ENCODE measurements around the gene TBC1D5.

The TBC1D5 gene

GRCh38 chr3:17217588-17217987 lies 524.8 kb downstream of the TBC1D5 start:
- no peaks in the 10 kb centered on the region for H3K9me3 ChIP-seq (ENCODE audit: control insufficient read depth, insufficient read depth, low read length)
- no peak overlapping the region for H3K27ac ChIP-seq (ENCODE audit: low read length)
- H3K36me3 ChIP-seq (ENCODE audit: control insufficient read depth, insufficient read depth, low read length): no peaks in the 10 kb centered on the region
- H3K4me1 ChIP-seq (ENCODE audit: control insufficient read depth, insufficient read depth, low read length): no peaks in the 10 kb centered on the region
- DNase-seq (ENCODE audit: low read depth, low spot score): no peak
- H3K27me3 ChIP-seq (ENCODE audit: control insufficient read depth, insufficient read depth, low read length): no peaks in the 10 kb centered on the region
- no peak overlapping the region for H3K4me3 ChIP-seq (ENCODE audit: low read length)

DNA sequence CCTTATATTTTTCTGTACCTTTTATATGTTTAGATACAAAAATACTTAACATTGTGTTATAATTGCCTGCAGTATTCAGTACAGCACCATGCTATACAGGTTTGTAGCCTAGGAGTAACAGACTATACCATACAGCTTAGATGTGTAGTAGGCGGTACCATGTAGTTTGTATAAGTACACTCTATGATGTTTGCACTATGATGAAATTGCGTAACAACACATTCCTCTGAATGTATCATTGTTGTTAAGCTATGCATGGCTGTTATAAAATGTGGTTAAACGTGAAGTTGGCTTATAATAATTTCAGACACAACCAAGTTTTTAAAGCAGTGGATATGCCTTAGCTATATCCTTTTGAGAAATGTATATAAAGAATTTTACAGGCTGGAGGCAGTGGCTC lies 529.3 kb downstream of the TBC1D5 start:
- Histone ChIP-seq H3K9me3 (ENCODE audit: control insufficient read depth, insufficient read depth, low read length) (no peaks in the 10 kb centered on the region), H3K4me3 (ENCODE audit: low read length) (no peak overlapping the region), H3K4me1 (ENCODE audit: control insufficient read depth, insufficient read depth, low read length) (no peaks in the 10 kb centered on the region), H3K27me3 (ENCODE audit: control insufficient read depth, insufficient read depth, low read length) (no peaks in the 10 kb centered on the region), H3K27ac (ENCODE audit: low read length) (no peak overlapping the region), H3K36me3 (ENCODE audit: control insufficient read depth, insufficient read depth, low read length) (no peaks in the 10 kb centered on the region)
- WGBS (ENCODE audit: insufficient coverage, insufficient read length): no CpG with 5 or more reads among the region's 3 CpGs
- DNase-seq (ENCODE audit: low read depth, low spot score): no peak

- WGBS (ENCODE audit: insufficient coverage, insufficient read length): no CpG with 5 or more reads among the region's 4 CpGs
Observed at GRCh38 chr3:17207979-17208378, 534.5 kb downstream of the TBC1D5 start.

DNA sequence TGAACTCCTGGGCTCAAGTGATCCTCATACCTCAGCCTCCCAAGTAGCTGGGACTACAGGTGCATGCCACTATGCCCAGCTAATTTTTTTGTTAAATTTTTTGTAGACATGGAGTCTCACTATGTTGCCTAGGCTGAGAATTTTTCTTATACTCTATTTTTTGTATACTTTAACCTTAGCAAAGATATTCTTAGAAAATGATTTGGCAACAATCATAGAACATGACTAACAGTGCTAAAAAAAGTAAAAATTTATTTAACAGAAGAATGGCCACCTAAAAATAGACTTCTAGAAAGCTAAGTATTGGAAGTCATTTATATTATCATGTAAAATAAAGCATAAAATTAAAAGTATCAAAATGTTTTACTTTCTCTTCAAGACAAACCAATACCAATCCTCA lies 535.4 kb downstream of the TBC1D5 start:
- no peaks in the 10 kb centered on the region for H3K4me1 ChIP-seq (ENCODE audit: control insufficient read depth, insufficient read depth, low read length)
- 0 out of 2 replicates have a peak, but pooled peaks cover 2% of the 10 kb centered on the region for H3K9me3 ChIP-seq (ENCODE audit: control insufficient read depth, insufficient read depth, low read length)
- DNase-seq (ENCODE audit: low read depth, low spot score): no peak
- no peaks in the 10 kb centered on the region for H3K36me3 ChIP-seq (ENCODE audit: control insufficient read depth, insufficient read depth, low read length)
- H3K27ac ChIP-seq (ENCODE audit: low read length): no peak overlapping the region
- H3K4me3 ChIP-seq (ENCODE audit: low read length): no peak overlapping the region
- H3K27me3 ChIP-seq (ENCODE audit: control insufficient read depth, insufficient read depth, low read length): no peaks in the 10 kb centered on the region

More at GRCh38 chr3:17207979-17208378, 534.5 kb downstream of the TBC1D5 start:
- H3K36me3 ChIP-seq (ENCODE audit: control insufficient read depth, insufficient read depth, low read length): no peaks in the 10 kb centered on the region
- DNase-seq (ENCODE audit: low read depth, low spot score): no peak
- H3K27ac ChIP-seq (ENCODE audit: low read length): no peak overlapping the region
- H3K4me1 ChIP-seq (ENCODE audit: control insufficient read depth, insufficient read depth, low read length): no peaks in the 10 kb centered on the region
- H3K4me3 ChIP-seq (ENCODE audit: low read length): no peak overlapping the region
- H3K9me3 ChIP-seq (ENCODE audit: control insufficient read depth, insufficient read depth, low read length): no peaks in the 10 kb centered on the region
- H3K27me3 ChIP-seq (ENCODE audit: control insufficient read depth, insufficient read depth, low read length): no peaks in the 10 kb centered on the region

- Histone ChIP-seq H3K27ac (ENCODE audit: low read length) (no peak overlapping the region), H3K4me3 (ENCODE audit: low read length) (no peak overlapping the region), H3K27me3 (ENCODE audit: control insufficient read depth, insufficient read depth, low read length) (no peaks in the 10 kb centered on the region), H3K4me1 (ENCODE audit: control insufficient read depth, insufficient read depth, low read length) (no peaks in the 10 kb centered on the region), H3K9me3 (ENCODE audit: control insufficient read depth, insufficient read depth, low read length) (0 out of 2 replicates have a peak, but pooled peaks cover 2% of the 10 kb centered on the region), H3K36me3 (ENCODE audit: control insufficient read depth, insufficient read depth, low read length) (no peaks in the 10 kb centered on the region)
- WGBS (ENCODE audit: insufficient coverage, insufficient read length): no CpG with 5 or more reads among the region's 3 CpGs
- DNase-seq (ENCODE audit: low read depth, low spot score): no peak
Observed at GRCh38 chr3:17204049-17204650, 538.3 kb downstream of the TBC1D5 start.

DNA sequence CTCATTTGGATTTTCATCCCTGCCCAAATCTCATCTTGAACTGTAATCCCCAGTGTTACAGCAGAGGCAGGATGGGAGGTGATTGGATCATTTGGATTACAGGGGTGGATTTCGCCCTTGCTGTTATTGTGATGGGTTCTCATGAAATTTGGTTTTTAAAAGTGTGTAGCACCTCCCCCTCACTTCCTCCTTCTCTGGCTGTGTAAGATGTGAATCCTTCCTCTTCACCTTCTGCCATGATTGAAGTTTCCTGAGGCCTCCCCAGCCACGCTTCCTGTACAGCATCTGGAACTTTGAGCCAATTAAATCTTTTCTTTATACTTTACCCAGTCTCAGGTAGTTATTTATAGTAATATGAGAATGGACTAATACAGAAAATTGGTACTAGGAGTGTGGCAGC lies 540.9 kb downstream of the TBC1D5 start:
- Histone ChIP-seq H3K27me3 (ENCODE audit: control insufficient read depth, insufficient read depth, low read length) (no peaks in the 10 kb centered on the region), H3K27ac (ENCODE audit: low read length) (no peak overlapping the region), H3K4me1 (ENCODE audit: control insufficient read depth, insufficient read depth, low read length) (no peaks in the 10 kb centered on the region), H3K9me3 (ENCODE audit: control insufficient read depth, insufficient read depth, low read length) (0 out of 2 replicates have a peak, but pooled peaks cover 2% of the 10 kb centered on the region), H3K4me3 (ENCODE audit: low read length) (no peak overlapping the region), H3K36me3 (ENCODE audit: control insufficient read depth, insufficient read depth, low read length) (no peaks in the 10 kb centered on the region)
- no peak for DNase-seq (ENCODE audit: low read depth, low spot score)
- WGBS (ENCODE audit: insufficient coverage, insufficient read length): no CpG with 5 or more reads among the region's 2 CpGs

- no peaks in the 10 kb centered on the region for H3K4me1 ChIP-seq (ENCODE audit: control insufficient read depth, insufficient read depth, low read length)
- no peak for DNase-seq (ENCODE audit: low read depth, low spot score)
- no peaks in the 10 kb centered on the region for H3K36me3 ChIP-seq (ENCODE audit: control insufficient read depth, insufficient read depth, low read length)
- no peak overlapping the region for H3K27ac ChIP-seq (ENCODE audit: low read length)
- H3K27me3 ChIP-seq (ENCODE audit: control insufficient read depth, insufficient read depth, low read length): no peaks in the 10 kb centered on the region
- WGBS (ENCODE audit: insufficient coverage, insufficient read length): no CpG with 5 or more reads among the region's 5 CpGs
- no peaks in the 10 kb centered on the region for H3K9me3 ChIP-seq (ENCODE audit: control insufficient read depth, insufficient read depth, low read length)
- no peak overlapping the region for H3K4me3 ChIP-seq (ENCODE audit: low read length)
Observed at GRCh38 chr3:17195856-17196604, 546.4 kb downstream of the TBC1D5 start.

GRCh38 chr3:17195192-17195611 lies 547.2 kb downstream of the TBC1D5 start:
- WGBS (ENCODE audit: insufficient coverage, insufficient read length): no CpG with 5 or more reads among the region's 3 CpGs
- Histone ChIP-seq H3K9me3 (ENCODE audit: control insufficient read depth, insufficient read depth, low read length) (no peaks in the 10 kb centered on the region), H3K36me3 (ENCODE audit: control insufficient read depth, insufficient read depth, low read length) (no peaks in the 10 kb centered on the region), H3K27me3 (ENCODE audit: control insufficient read depth, insufficient read depth, low read length) (no peaks in the 10 kb centered on the region), H3K27ac (ENCODE audit: low read length) (no peak overlapping the region), H3K4me1 (ENCODE audit: control insufficient read depth, insufficient read depth, low read length) (no peaks in the 10 kb centered on the region), H3K4me3 (ENCODE audit: low read length) (no peak overlapping the region)
- no peak for DNase-seq (ENCODE audit: low read depth, low spot score)

DNA sequence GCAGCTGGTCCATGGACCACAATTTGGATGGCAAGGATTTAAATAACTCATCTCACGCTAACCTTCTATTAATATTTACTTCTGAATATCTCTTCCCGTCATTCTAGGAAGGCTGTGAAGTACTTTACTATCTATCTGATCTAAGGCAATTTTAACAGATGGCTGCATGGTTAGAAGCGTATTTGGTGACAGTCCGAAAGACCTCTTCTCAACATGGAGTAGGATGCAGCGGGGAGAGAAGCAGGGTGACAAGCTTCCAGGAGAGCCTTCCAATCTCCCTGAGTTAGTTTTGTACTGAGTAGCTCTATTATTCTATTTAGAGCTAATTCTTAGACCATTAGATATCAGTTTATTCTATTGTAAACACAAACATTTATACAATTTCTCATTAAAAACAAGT lies 548.3 kb downstream of the TBC1D5 start:
- Histone ChIP-seq H3K9me3 (ENCODE audit: control insufficient read depth, insufficient read depth, low read length) (no peaks in the 10 kb centered on the region), H3K4me1 (ENCODE audit: control insufficient read depth, insufficient read depth, low read length) (no peaks in the 10 kb centered on the region)

DNA sequence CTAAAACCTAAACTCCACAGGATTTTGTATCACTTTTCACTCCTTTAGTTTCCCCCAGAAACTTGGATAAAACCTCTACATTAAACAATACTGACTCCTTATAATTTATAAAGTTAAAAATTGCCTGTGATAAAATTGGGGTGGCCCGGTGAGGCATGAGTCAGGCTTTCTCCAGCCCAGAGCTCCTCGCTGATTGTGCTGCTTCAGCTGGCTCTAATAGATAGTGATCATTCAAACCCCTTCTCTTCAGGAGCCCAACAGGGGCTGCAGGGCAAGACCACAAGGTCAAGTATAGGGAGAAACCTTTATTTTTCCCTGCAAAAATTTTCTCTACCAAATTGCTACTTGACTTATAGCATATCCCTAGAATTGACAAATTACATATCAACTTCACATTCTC lies 549.4 kb downstream of the TBC1D5 start:
- no peaks in the 10 kb centered on the region for H3K4me1 ChIP-seq (ENCODE audit: control insufficient read depth, insufficient read depth, low read length)
- H3K4me3 ChIP-seq (ENCODE audit: low read length): no peak overlapping the region
- DNase-seq (ENCODE audit: low read depth, low spot score): no peak
- no CpG with 5 or more reads among the region's 2 CpGs for WGBS (ENCODE audit: insufficient coverage, insufficient read length)
- no peaks in the 10 kb centered on the region for H3K36me3 ChIP-seq (ENCODE audit: control insufficient read depth, insufficient read depth, low read length)
- no peak overlapping the region for H3K27ac ChIP-seq (ENCODE audit: low read length)
- no peaks in the 10 kb centered on the region for H3K27me3 ChIP-seq (ENCODE audit: control insufficient read depth, insufficient read depth, low read length)
- no peaks in the 10 kb centered on the region for H3K9me3 ChIP-seq (ENCODE audit: control insufficient read depth, insufficient read depth, low read length)

More for the DNA sequence above, 548.3 kb downstream of the TBC1D5 start:
- H3K27me3 ChIP-seq (ENCODE audit: control insufficient read depth, insufficient read depth, low read length): no peaks in the 10 kb centered on the region
- no peak for DNase-seq (ENCODE audit: low read depth, low spot score)
- no peaks in the 10 kb centered on the region for H3K36me3 ChIP-seq (ENCODE audit: control insufficient read depth, insufficient read depth, low read length)
- no CpG with 5 or more reads among the region's 5 CpGs for WGBS (ENCODE audit: insufficient coverage, insufficient read length)
- no peak overlapping the region for H3K4me3 ChIP-seq (ENCODE audit: low read length)
- H3K27ac ChIP-seq (ENCODE audit: low read length): no peak overlapping the region

Measured in iPS DF 6.9 (cell line).